Activated T-helper 2 cell treated with anti-CD3 and anti-CD28 coated beads, Interferon-gamma antibody, Interleukin-2, Interleukin-4, amounts not matched to agents 10 μg/mL and 5 μg/mL and 100 μg/mL, durations not matched to agents 14 hours and 24 hours and 36 hours (primary cell): ENCODE measurements around the gene SRF. TPM values are rescaled to one million over a fixed set of nuclear protein-coding genes. Genes with fewer than 3 reads are reported as not detected.
"Not testable (repeated sequence)": the region's sequence is repeated elsewhere in the genome, so short reads cannot be mapped to it uniquely, and the experiment has no call there.

Experiments used
- DNase-seq: peaks from one replicate; pipeline ENCODE4 v3.0.0; 2021; ENCODE audit warnings: low spot score
- H3K27ac Mint-ChIP-seq: one replicate; pipeline ENCODE4 v1.8.0; 2021; ENCODE audit warnings: mixed read lengths
- H3K27me3 Mint-ChIP-seq: one replicate; pipeline ENCODE4 v1.8.0; 2021; ENCODE audit warnings: low read depth, mixed read lengths
- H3K36me3 Mint-ChIP-seq: one replicate; pipeline ENCODE4 v1.8.0; 2021; ENCODE audit warnings: low read depth, mixed read lengths
- H3K4me1 Mint-ChIP-seq: one replicate; pipeline ENCODE4 v1.8.0; 2021; ENCODE audit warnings: low read depth, mixed read lengths
- H3K4me3 Mint-ChIP-seq: one replicate; pipeline ENCODE4 v1.8.0; 2021; ENCODE audit warnings: low read depth, mild to moderate bottlenecking, moderate library complexity, mixed read lengths
- H3K9me3 Mint-ChIP-seq: one replicate; pipeline ENCODE4 v1.8.0; 2021; ENCODE audit warnings: mixed read lengths
- intact Hi-C: fragments of 100-400 bp; cut with micrococcal nuclease; formaldehyde crosslinking; loops from one replicate; pipeline ENCODE4 v1.15.1; 2023
- total RNA-seq: library from RNA; stranded (reverse); gene quantifications from 2 replicates; pipeline ENCODE4 v1.2.3, GENCODE V29; 2022

SRF gene
- total RNA-seq, 1 donor from 2014 or later: 52.0 TPM

DNA sequence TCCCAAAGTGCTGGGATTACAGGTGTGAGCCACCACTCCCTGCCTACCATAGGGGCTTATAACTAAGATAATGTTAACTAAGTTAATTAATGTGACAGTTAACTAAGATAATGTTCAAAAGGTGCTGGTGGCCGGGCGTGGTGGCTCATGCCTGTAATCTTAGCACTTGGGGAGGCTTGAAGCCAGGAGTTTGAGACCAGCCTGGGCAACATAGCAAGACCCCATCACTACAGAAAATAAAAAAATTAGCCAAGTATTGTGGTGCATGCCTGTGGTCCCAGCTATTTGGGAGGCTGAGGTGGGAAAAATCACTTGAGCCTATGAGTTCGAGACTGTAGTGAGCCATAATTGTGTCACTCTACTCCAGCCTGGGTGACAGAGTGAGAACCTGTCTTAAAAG is 32.8 kb upstream of the SRF start:
- H3K9me3 Mint-ChIP-seq: no peaks in the 10 kb centered on the region

DNA sequence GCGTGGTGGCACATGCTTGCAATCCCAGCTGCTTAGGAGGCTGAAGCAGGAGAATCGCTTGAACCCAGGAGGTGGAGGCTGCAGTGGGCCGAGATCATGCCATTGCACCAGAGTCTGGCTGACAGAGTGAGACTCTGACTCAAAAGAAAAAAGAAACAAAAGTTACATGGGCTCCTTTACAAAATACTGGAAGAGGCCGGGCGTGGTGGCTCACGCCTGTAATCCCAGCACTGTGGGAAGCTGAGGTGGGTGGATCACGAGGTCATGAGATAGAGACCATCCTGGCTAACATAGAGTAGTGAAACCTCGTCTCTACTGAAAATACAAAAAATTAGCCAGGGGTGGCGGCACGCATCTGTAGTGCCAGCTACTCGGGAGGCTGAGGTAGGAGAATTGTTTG is 31.1 kb upstream of the SRF start:
- DNase-seq, H3K4me3 Mint-ChIP-seq, H3K9me3 Mint-ChIP-seq, H3K27me3 Mint-ChIP-seq, H3K27ac Mint-ChIP-seq, intact Hi-C loops, H3K4me1 Mint-ChIP-seq, H3K36me3 Mint-ChIP-seq: not testable (repeated sequence)

More for the DNA sequence above, 32.8 kb upstream of the SRF start:
- Mint-ChIP-seq H3K27me3 (no peaks in the 10 kb centered on the region), H3K36me3 (no peaks in the 10 kb centered on the region), H3K27ac (no peak overlapping the region), H3K4me1 (no peaks in the 10 kb centered on the region), H3K4me3 (no peak overlapping the region)
- intact Hi-C loops: no loop called here
- DNase-seq: no peak

DNA sequence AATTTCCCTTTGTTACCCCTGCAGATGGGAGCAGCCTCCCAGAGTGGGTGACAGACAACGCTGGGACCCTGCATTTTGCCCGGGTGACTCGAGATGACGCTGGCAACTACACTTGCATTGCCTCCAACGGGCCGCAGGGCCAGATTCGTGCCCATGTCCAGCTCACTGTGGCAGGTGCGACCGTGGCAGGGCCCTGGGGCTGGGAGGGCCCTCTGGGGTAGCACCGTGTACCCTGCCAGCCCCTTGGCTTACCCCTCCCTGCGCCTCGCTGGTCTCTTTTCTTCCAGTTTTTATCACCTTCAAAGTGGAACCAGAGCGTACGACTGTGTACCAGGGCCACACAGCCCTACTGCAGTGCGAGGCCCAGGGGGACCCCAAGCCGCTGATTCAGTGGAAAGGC is 29.4 kb upstream of the SRF start:
- Mint-ChIP-seq H3K4me3 (no peak overlapping the region), H3K4me1 (peaks cover 4% of the 10 kb centered on the region), H3K27ac (no peak overlapping the region), H3K27me3 (no peaks in the 10 kb centered on the region), H3K9me3 (no peaks in the 10 kb centered on the region), H3K36me3 (no peaks in the 10 kb centered on the region)
- intact Hi-C loops: no loop called here
- DNase-seq: no peak

DNA sequence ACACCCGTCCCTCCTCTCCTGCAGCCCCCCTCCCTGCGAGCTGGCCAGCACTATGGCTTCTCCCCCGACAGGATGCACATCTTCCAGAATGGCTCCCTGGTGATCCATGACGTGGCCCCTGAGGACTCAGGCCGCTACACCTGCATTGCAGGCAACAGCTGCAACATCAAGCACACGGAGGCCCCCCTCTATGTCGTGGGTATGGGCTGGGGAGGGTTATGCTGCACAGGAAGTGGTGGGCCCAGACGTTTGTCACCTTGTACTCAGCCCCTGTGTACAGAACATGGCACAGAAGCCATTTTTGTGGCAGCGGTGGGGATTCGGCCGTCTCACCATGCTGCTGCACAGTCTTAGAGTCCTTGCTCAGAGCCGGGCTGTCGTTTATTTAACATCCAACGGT is 29.0 kb upstream of the SRF start:
- Mint-ChIP-seq H3K4me1 (peaks cover 4% of the 10 kb centered on the region), H3K27me3 (no peaks in the 10 kb centered on the region), H3K27ac (no peak overlapping the region), H3K4me3 (no peak overlapping the region), H3K9me3 (no peaks in the 10 kb centered on the region), H3K36me3 (no peaks in the 10 kb centered on the region)
- DNase-seq: no peak
- intact Hi-C loops: no loop called here

DNA sequence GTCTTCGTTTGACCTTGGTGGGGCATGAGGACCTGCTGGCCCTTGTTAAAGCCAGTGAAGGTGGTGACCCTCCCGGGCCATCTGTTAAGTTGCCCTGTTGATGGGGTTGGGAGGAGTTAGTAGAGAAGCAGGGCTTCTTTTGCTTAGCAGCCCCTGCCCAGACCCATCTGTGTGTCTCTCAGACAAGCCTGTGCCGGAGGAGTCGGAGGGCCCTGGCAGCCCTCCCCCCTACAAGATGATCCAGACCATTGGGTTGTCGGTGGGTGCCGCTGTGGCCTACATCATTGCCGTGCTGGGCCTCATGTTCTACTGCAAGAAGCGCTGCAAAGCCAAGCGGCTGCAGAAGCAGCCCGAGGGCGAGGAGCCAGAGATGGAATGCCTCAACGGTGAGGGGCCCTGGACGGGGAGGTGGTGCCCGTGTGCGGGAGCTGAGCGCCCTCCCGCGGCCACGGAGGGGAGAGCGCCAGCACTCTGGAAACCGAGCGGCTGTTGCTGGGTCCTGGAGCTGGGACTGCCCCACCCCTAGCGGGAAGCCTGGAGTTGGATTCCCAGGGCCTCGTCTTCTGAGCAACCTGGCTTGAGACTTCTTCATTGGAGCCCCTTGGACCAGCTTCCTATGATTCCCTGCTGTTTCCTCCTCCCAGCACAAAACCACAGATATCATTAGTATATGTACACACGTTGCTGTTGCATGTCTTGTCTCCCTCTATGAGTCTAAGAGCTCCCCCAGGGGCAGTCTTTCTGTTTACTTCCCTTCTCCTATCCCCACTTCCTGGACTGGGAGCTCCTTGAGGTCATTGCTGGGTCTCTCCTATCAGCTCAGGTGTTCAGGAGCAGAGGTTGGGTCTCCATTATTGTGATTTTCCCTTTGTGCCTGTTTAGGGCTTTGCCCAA is 27.6 kb upstream of the SRF start:
- H3K27ac Mint-ChIP-seq: peak overlapping the region; percentile 25
- DNase-seq: peak; percentile 70
- intact Hi-C loops: loop anchor here (1.0 kb wide), 3 partner anchors 73 to 242 kb away; no protein-coding TSS in a partner anchor
- H3K9me3 Mint-ChIP-seq: no peaks in the 10 kb centered on the region
- H3K27me3 Mint-ChIP-seq: no peaks in the 10 kb centered on the region
- H3K36me3 Mint-ChIP-seq: no peaks in the 10 kb centered on the region
- H3K4me1 Mint-ChIP-seq: peaks cover 8% of the 10 kb centered on the region
- H3K4me3 Mint-ChIP-seq: no peak overlapping the region

DNA sequence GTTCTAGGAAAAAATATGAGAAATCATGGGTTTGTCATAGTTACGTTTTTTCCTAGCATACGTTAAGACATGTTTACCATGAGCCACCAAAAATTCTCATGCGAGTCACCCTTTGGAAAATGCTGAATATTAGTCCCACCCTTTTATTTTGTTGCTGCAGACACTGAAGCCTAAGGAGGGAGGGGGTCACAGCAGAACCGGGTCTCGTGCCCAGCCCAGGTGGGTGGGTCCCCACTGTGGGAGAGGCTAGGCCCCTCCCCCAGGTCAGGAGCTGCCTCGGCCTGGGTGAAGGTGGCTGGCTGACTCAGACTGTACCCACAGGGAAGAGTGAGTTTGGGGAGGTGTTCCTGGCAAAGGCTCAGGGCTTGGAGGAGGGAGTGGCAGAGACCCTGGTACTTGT is 26.2 kb upstream of the SRF start:
- DNase-seq: no peak
- Mint-ChIP-seq H3K4me3 (no peak overlapping the region), H3K9me3 (no peaks in the 10 kb centered on the region), H3K4me1 (peaks cover 8% of the 10 kb centered on the region), H3K27me3 (no peaks in the 10 kb centered on the region), H3K36me3 (no peaks in the 10 kb centered on the region), H3K27ac (no peak overlapping the region)
- intact Hi-C loops: no loop called here

DNA sequence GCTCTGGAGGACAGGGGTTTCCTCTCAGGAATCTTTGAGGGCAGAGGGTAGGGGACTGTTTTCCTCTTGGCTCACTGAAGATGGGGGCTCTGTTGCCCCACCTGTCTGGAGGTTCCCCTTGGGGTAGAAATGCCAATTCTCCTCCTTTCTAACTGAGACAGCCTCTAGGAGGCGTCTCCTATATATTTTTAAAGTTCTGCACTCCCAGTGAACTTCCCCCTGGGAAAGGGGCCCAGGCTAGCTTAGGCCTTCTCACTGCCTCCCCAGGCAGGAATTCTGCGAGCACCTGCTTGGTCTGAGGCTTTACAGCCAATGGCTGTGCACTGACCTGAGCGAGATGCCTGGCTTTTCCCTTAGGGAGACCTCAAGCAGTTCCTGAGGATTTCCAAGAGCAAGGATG is 24.8 kb upstream of the SRF start:
- no peak overlapping the region for H3K27ac Mint-ChIP-seq
- no peak overlapping the region for H3K4me3 Mint-ChIP-seq

DNA sequence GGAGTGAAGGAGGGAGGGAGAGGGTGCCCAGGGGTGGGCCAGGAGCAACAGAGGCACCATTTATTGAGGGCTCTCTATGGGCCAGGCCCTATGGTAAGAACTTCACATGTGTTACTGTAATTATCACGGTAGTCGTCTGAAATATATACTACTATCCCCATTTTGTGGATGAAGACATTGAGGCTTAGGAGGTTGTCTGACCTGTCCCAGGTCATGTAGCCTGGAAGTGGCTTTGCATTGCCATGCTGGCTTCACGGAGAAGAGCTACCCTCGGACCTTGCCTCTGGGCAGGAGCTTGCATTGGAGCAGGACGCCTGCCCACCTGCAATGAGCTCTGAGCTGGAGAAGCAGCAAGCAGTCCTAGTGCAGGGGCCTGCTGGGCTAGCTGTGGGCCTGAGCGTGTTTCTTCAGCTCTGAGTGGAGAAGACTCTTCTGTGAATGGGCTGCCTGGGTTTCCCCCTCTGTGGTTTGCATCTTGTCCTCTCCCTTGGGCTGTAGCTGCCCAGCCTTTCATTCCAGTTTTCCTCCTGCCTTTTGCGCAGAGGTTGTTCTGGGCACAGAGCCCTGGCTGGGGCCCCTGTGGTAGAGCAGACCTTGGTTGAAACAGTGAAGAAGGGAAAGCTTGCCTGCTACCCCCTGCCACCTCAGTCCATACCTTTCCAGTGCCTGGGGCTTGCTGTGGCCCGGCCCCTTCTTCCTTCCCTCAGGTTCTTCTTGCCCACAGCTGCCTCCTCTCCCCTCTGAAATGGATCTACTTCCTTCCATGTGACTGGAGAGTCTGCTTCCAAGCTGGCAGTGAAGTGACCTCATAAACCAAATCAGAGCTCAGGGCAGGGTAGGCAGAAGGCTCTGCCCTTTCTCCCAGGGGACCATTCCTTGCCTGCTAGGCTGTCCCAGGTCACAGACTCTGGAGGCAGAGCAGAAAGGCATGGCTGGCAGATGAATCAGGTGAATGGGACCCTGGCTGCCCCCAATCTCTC is 24.1 kb upstream of the SRF start:
- Mint-ChIP-seq H3K4me3 (no peak overlapping the region), H3K27me3 (no peaks in the 10 kb centered on the region), H3K9me3 (no peaks in the 10 kb centered on the region), H3K36me3 (no peaks in the 10 kb centered on the region), H3K27ac (no peak overlapping the region), H3K4me1 (peaks cover 8% of the 10 kb centered on the region)
- DNase-seq: no peak
- intact Hi-C loops: no loop called here

More for the DNA sequence above, 24.8 kb upstream of the SRF start:
- H3K4me1 Mint-ChIP-seq: peaks cover 8% of the 10 kb centered on the region
- no peaks in the 10 kb centered on the region for H3K36me3 Mint-ChIP-seq
- no peak for DNase-seq
- no peaks in the 10 kb centered on the region for H3K9me3 Mint-ChIP-seq
- intact Hi-C loops: no loop called here
- H3K27me3 Mint-ChIP-seq: no peaks in the 10 kb centered on the region

DNA sequence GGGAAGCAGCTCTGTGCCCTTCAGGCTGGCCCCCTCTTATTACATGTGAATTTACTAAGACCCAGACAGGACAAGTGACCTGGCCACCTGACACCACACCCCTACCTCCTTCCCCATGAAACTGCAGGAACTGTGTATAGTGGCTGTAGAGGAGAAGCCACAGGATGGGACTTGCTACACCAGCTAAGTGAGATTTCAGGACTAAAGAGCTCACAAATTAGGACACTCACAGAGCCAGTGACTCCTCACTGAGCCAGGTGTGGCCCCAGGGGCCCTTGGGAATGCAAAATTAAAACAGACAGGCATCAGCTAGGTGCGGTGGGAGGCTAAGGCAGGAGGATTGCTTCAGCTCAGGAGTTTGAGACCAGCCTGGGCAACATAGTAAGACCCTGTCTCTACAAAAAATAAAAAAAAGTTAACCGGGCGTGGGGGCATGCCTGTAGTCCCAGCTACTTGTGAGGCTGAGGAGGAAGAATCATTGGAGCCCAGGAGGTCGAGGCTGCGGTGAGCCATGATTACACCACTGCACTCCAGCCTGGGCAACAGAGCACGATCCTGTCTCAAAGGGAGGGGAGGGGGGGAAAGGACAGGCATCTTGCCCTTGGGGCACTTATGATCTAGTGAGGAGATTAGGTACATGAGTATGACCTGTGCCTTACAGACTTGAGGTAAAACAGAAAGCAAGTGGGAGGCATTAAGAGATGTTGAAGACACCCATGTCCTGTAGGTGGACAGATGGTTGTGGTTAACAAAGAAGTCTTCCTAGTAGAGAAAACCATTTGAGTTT is 23.2 kb upstream of the SRF start:
- H3K9me3 Mint-ChIP-seq: no peaks in the 10 kb centered on the region
- no peak overlapping the region for H3K4me3 Mint-ChIP-seq
- DNase-seq: no peak
- peaks cover 8% of the 10 kb centered on the region for H3K4me1 Mint-ChIP-seq
- intact Hi-C loops: no loop called here
- H3K36me3 Mint-ChIP-seq: no peaks in the 10 kb centered on the region
- no peak overlapping the region for H3K27ac Mint-ChIP-seq
- no peaks in the 10 kb centered on the region for H3K27me3 Mint-ChIP-seq

DNA sequence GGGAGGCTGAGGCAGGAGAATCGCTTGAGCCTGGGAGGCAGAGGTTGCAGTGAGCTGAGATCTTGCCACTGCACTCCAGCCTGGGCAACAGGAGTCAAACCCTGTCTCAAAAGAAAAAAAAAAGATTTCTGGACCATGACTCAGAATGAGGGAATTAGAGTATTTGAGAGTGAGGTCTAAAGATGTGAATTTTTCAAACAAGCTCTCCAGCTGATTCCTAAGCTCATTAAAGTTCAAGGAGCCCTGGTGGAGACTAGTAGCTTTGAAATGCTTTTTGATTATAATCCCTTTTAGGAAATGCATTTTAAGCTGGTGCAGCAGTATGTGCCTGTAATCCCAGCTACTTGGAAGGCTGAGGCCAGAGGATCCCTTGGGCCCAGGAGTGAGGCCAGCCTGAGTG is 21.8 kb upstream of the SRF start:
- H3K36me3 Mint-ChIP-seq: no peaks in the 10 kb centered on the region
- intact Hi-C loops: no loop called here
- H3K9me3 Mint-ChIP-seq: no peaks in the 10 kb centered on the region
- no peak overlapping the region for H3K27ac Mint-ChIP-seq
- DNase-seq: no peak
- H3K4me1 Mint-ChIP-seq: peaks cover 4% of the 10 kb centered on the region
- no peaks in the 10 kb centered on the region for H3K27me3 Mint-ChIP-seq
- H3K4me3 Mint-ChIP-seq: no peak overlapping the region

DNA sequence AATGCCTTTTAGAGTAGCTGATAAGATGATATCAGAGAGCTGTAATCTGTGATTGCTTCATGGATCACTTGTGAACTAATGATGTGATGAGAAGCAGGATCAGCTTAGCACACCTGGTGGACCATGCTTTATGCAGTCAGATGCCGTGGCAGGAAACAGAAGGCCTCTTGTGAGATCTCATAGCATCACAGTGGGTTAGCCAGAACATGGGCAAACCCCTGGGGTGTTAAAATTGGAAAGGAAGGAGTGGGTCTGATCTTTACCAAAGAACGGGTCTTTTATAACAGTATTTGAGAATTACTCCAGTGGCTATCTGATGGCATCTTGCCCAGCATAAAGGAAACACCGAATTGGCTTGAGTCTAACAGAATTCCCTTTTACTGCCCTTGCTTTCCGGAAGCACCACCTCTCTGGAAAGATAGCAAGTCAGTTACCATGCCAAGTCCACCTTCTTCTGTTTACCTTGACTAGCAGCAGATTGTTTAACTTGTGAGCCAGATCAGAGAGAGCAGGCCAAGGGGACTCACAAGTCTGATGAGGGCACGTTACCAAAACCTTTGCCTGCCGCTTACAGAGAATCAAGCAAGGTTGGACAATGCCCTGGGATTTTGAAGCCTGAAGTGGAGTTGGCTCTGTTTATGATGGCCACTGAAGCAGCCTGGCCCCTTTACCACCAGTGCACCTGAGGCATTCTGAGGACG is 20.9 kb upstream of the SRF start:
- no peaks in the 10 kb centered on the region for H3K27me3 Mint-ChIP-seq
- no peak for DNase-seq
- no peak overlapping the region for H3K27ac Mint-ChIP-seq
- H3K36me3 Mint-ChIP-seq: no peaks in the 10 kb centered on the region
- intact Hi-C loops: no loop called here
- peaks cover 4% of the 10 kb centered on the region for H3K4me1 Mint-ChIP-seq
- H3K4me3 Mint-ChIP-seq: no peak overlapping the region
- no peaks in the 10 kb centered on the region for H3K9me3 Mint-ChIP-seq

DNA sequence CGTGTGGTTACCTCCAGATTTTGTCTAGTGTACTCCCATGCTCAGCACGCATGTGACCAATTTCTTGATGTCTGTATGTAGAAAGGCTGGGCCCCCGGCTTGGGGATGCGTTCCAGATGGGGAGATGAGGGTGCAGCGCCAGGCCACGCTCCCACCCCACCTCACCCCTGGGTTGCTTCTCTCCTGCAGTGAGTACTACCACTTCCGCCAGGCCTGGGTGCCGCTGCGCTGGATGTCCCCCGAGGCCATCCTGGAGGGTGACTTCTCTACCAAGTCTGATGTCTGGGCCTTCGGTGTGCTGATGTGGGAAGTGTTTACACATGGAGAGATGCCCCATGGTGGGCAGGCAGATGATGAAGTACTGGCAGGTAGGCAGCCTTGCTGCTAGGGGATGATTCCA is 11.5 kb upstream of the SRF start:
- H3K27me3 Mint-ChIP-seq: no peaks in the 10 kb centered on the region
- H3K27ac Mint-ChIP-seq: no peak overlapping the region
- no peak overlapping the region for H3K4me3 Mint-ChIP-seq
- no peaks in the 10 kb centered on the region for H3K36me3 Mint-ChIP-seq
- DNase-seq: no peak
- H3K9me3 Mint-ChIP-seq: no peaks in the 10 kb centered on the region
- intact Hi-C loops: no loop called here
- H3K4me1 Mint-ChIP-seq: no peaks in the 10 kb centered on the region
